Ovary (tissue), 9 donors: ENCODE results near the gene YWHAH. TPM values are rescaled to one million over a fixed set of nuclear protein-coding genes. Genes with fewer than 3 reads are reported as not detected.
"Not testable (repeated sequence)": the region's sequence is repeated elsewhere in the genome, so short reads cannot be mapped to it uniquely, and the experiment has no call there.

Source experiments
- DNase-seq, 5 donors: peaks; one replicate each; pipeline ENCODE4 v3.0.0-alpha.2; 2019 to 2020
- H3K27ac ChIP-seq, 2 donors: fragments of 200-600 bp; one replicate each; pipeline versions ENCODE4 v1.5.1 to v1.8.0; 2019 to 2022
- H3K27me3 ChIP-seq: fragments of 200-600 bp; one replicate; pipeline ENCODE4 v1.8.0; 2022
- H3K36me3 ChIP-seq: fragments of 200-600 bp; sonication (generic); one replicate; pipeline ENCODE4 v1.5.1; 2019
- H3K4me1 ChIP-seq: one replicate; pipeline ENCODE4 v1.8.1; 2013; ENCODE audit warnings: mild to moderate bottlenecking, moderate library complexity; ENCODE audit not compliant: insufficient read depth
- H3K4me3 ChIP-seq: fragments of 200-600 bp; sonication (generic); one replicate; pipeline ENCODE4 v1.5.1; 2017
- H3K9me3 ChIP-seq, 2 donors: fragments of 200-600 bp in 1 of 2; sonication (generic) in 1 of 2; one replicate each; pipeline versions ENCODE4 v1.5.1 to v1.8.1; 2013 to 2019; ENCODE audit warnings: mild to moderate bottlenecking in 1 of 2, moderate library complexity in 1 of 2
- EP300 ChIP-seq: sonication (generic); formaldehyde crosslinking; IDR thresholded peaks from one replicate; pipeline ENCODE4 v1.6.1; 2017; ENCODE audit warnings: antibody characterized with exemption
- POLR2A ChIP-seq: fragments of 450-650 bp; IDR thresholded peaks from one replicate; pipeline ENCODE4 v1.6.1; 2017; ENCODE audit warnings: antibody characterized with exemption, mild to moderate bottlenecking, moderate library complexity
- WGBS, 3 donors: extraction: QIAGEN DNeasy Blood & Tissue Kit in 1 of 3; methylation state at CpG; one replicate each; pipeline versions ENCODE4 v1.1.5 to v1.1.7; 2013 to 2017; 5-methylcytosine and 5-hydroxymethylcytosine counted together
- intact Hi-C, 4 donors: fragments of 100-400 bp; cut with DNase I; formaldehyde crosslinking; loops; one replicate each; pipeline versions ENCODE4 v1.11.0 to v1.15.1; 2022 to 2023
- polyA plus RNA-seq, 2 donors: library from polyadenylated mRNA; stranded (reverse); fragments of 200-250 nt in 1 of 2; fragments of 350-450 nt in 1 of 2; fragmentation: Illumina TruSeq in 1 of 2; extraction: RNeasy Lipid Tissue Mini Kit (QIAGEN cat#74804) in 1 of 2; gene quantifications; one replicate each; pipeline ENCODE4 v1.2.3, GENCODE V29; 2013 to 2014
- total RNA-seq, 7 donors: library from RNA; depleted of rRNA in 2 of 7; stranded (reverse); fragments of >200 nt in 2 of 7; fragmentation: NEBNext Ultra II Directional in 3 of 7; extraction: Animal tissue kit (Norgen Biotek cat#: 25700) in 3 of 7; gene quantifications; one replicate each; pipeline versions ENCODE4 v1.1.0 to v1.2.4, GENCODE V29; 2016 to 2023
- TF ChIP-seq, protein P1 (sequence below), 3 donors: fragments of 450-650 bp in 2 of 3; fragments of 200-600 bp in 1 of 3; IDR thresholded peaks; one replicate each; pipeline versions ENCODE4 v1.5.1 to v1.8.0; 2016 to 2022; ENCODE audit warnings: antibody characterized with exemption in 3 of 3, mild to moderate bottlenecking in 1 of 3
- donor health status: DM: no; HTN: no; CAD: no; lungs with moderate emphysema.
- donor health status: DM: no; HTN: no; CAD: no.
- donor health status: Bipolar disorder and iron deficiency.
- donor health status: DM: yes; HTN: yes; CAD: no.
- donor health status: DM: no; HTN: no; CAD: no.
- donor health status: DM: yes; HTN: yes; CAD: no.

Gene YWHAH
- total and polyA plus RNA-seq, 9 donors, result 51.5 to 144 (median 107) TPM

GRCh38 chr22:31977141-31977841 lies 33.0 kb downstream of the YWHAH start:
- H3K36me3 ChIP-seq, result no peaks in the 10 kb centered on the region
- no peak overlapping the region for H3K27ac ChIP-seq
- WGBS, 3 donors, result 11 to 16% (median 11%) methylated on average over 9 of the region's 9 CpGs
- H3K27me3 ChIP-seq, result no peaks in the 10 kb centered on the region
- TF ChIP-seq, protein P1, sequence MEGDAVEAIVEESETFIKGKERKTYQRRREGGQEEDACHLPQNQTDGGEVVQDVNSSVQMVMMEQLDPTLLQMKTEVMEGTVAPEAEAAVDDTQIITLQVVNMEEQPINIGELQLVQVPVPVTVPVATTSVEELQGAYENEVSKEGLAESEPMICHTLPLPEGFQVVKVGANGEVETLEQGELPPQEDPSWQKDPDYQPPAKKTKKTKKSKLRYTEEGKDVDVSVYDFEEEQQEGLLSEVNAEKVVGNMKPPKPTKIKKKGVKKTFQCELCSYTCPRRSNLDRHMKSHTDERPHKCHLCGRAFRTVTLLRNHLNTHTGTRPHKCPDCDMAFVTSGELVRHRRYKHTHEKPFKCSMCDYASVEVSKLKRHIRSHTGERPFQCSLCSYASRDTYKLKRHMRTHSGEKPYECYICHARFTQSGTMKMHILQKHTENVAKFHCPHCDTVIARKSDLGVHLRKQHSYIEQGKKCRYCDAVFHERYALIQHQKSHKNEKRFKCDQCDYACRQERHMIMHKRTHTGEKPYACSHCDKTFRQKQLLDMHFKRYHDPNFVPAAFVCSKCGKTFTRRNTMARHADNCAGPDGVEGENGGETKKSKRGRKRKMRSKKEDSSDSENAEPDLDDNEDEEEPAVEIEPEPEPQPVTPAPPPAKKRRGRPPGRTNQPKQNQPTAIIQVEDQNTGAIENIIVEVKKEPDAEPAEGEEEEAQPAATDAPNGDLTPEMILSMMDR (IDR thresholded peaks at IDR 0.05), result peak in 1 of 3 donors; percentile 13
- no peak for TF ChIP-seq EP300
- DNase-seq, result peak; percentile 31 to 71 (median 48)
- no peaks in the 10 kb centered on the region for H3K9me3 ChIP-seq
- H3K4me1 ChIP-seq, result no peaks in the 10 kb centered on the region
- no peak overlapping the region for H3K4me3 ChIP-seq
- intact Hi-C loops, result no loop called here

GRCh38 chr22:31977939-31978338 lies 33.6 kb downstream of the YWHAH start:
- Histone ChIP-seq H3K4me1 (no peaks in the 10 kb centered on the region), H3K9me3 (no peaks in the 10 kb centered on the region), H3K36me3 (no peaks in the 10 kb centered on the region), H3K4me3 (no peak overlapping the region), H3K27ac (no peak overlapping the region), H3K27me3 (no peaks in the 10 kb centered on the region)
- 77 to 81% (median 77%) methylated on average over 3 of the region's 3 CpGs for WGBS, 3 donors
- TF ChIP-seq EP300 (no peak), POLR2A (no peak)
- TF ChIP-seq, protein P1 (IDR thresholded peaks at IDR 0.05), result no peak
- no peak for DNase-seq
- intact Hi-C loops, result no loop called here

DNA sequence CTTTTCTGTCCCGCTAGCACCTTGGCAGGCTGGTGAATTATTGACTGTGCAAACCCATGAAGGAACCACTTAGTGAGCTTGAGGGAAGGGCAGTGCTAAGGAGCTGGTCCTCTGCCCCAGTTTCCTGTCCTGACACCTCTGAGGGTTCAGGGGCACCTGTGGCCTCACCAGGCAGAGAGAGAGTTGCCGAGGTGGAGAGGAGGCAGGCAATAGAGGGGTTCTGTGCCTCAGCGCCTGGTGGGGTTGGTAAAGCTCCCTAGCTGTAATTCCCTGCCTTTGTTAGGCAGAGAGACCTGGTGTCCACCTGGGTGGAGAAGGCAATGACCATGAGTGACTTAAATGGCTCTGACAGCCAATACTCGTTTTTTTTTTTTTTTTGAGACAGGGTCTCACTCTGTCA lies 36.3 kb downstream of the YWHAH start:
- DNase-seq, result no peak
- Histone ChIP-seq H3K4me1 (no peaks in the 10 kb centered on the region), H3K36me3 (no peaks in the 10 kb centered on the region), H3K4me3 (no peak overlapping the region), H3K27ac (no peak overlapping the region), H3K27me3 (no peaks in the 10 kb centered on the region), H3K9me3 (no peaks in the 10 kb centered on the region)
- TF ChIP-seq POLR2A (no peak), EP300 (no peak)
- TF ChIP-seq, protein P1 (IDR thresholded peaks at IDR 0.05), result no peak
- intact Hi-C loops, result loop anchor here in 1 of 4 donors (10.0 kb wide), 1 partner anchor 404 kb away; no protein-coding TSS in a partner anchor
- 63 to 68% (median 64%) methylated on average over 4 of the region's 4 CpGs for WGBS, 3 donors

- not testable (repeated sequence) for H3K4me3 ChIP-seq, DNase-seq, H3K27me3 ChIP-seq, H3K36me3 ChIP-seq, H3K27ac ChIP-seq, H3K9me3 ChIP-seq, H3K4me1 ChIP-seq
- intact Hi-C loops, result loop anchor here in 1 of 4 donors (10.0 kb wide), 1 partner anchor 403 kb away; no protein-coding TSS in a partner anchor
- 87 to 94% (median 90%) methylated on average over 8 of the region's 8 CpGs for WGBS, 3 donors
Observed at GRCh38 chr22:31981976-31982375, 37.6 kb downstream of the YWHAH start.

DNA sequence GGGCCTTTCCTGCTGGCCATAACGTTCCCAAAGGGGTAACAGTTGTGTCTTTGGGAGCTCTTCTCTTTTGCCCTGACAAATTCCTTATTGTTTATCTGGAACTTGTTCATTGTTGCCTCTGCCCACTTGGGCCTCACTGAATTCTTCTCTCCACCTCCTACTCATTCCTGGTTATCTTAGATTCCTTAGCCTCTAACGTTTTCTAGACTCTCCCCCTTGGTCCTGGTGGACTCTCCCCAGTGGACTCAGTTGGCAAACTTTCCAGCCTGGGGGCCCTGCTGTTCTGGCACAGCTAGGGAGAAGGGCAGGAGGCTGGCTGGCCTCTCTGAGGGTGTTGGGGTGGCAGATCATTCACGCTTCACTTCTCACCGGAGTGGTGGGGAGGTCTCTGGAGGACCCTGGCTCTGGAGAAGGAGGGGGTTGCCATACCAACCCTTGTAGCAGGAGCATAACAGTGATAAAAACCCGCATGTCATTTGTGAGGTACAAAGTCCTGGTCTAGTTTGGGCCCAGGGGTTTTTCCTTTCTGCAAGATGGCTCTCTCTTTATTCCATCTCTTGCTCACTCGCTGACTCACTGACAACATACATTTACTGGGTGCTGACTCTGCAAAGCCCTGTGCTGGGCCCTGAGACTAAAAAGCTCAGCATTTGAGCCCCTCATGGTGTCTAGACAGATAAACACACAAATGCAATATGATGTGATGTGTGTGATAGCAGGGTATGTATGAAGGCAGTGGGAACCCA lies 39.7 kb downstream of the YWHAH start:
- no peaks in the 10 kb centered on the region for H3K4me1 ChIP-seq
- H3K27ac ChIP-seq, result no peak overlapping the region
- TF ChIP-seq, protein P1 (IDR thresholded peaks at IDR 0.05), result no peak
- no peak for TF ChIP-seq POLR2A
- no peak for TF ChIP-seq EP300
- intact Hi-C loops, result loop anchor here in 1 of 4 donors (10.0 kb wide), 1 partner anchor 401 kb away; no protein-coding TSS in a partner anchor
- no peak for DNase-seq
- H3K36me3 ChIP-seq, result no peaks in the 10 kb centered on the region
- H3K9me3 ChIP-seq, result no peaks in the 10 kb centered on the region
- 48 to 58% (median 56%) methylated on average over 6 of the region's 6 CpGs for WGBS, 3 donors
- no peak overlapping the region for H3K4me3 ChIP-seq
- no peaks in the 10 kb centered on the region for H3K27me3 ChIP-seq
